ENCODE measurements around the gene C21orf58.
A peak's percentile ranks its signal among the peaks of the same experiment; 100 is the strongest.
"Not testable (repeated sequence)": the region's sequence is repeated elsewhere in the genome, so short reads cannot be mapped to it uniquely, and the experiment has no call there.

Gene C21orf58

DNA sequence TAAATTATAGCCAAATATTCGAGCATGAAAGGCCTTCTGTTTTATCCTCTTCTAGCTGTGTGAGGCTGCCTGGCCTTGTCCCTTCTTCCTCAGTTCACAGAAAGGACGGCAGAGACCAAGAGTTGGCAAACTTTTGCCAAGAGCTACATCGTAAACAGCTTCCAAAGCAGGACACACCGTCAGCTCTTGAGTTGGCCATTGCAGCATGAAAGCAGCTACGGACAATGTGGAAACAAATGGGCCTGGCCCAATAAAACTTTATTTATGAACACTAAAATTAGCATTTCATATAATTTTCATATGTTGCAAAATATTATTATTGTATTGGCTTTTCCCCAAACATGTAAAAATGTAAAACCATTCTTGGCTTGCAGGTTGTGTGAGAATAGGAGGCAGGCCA is 10.7 kb downstream of the C21orf58 start:
- no peak overlapping the region for H3K4me3 ChIP-seq (ENCODE audit: low read length)
- WGBS (ENCODE audit: insufficient coverage, insufficient read length): no CpG with 5 or more reads among the region's 5 CpGs
- H3K4me1 ChIP-seq (ENCODE audit: control insufficient read depth, insufficient read depth, low read length): peaks cover 2% of the 10 kb centered on the region; the same call in 1 of the 2 replicates
- DNase-seq (ENCODE audit: low read depth, low spot score): no peak
- H3K27ac ChIP-seq (ENCODE audit: low read length): no peak overlapping the region
- H3K9me3 ChIP-seq (ENCODE audit: control insufficient read depth, insufficient read depth, low read length): no peaks in the 10 kb centered on the region; the same call in 1 of the 2 replicates
- no peaks in the 10 kb centered on the region for H3K27me3 ChIP-seq (ENCODE audit: control insufficient read depth, insufficient read depth, low read length)
- peaks cover 13% of the 10 kb centered on the region for H3K36me3 ChIP-seq (ENCODE audit: control insufficient read depth, insufficient read depth, low read length)

GRCh38 chr21:46311568-46311967 is 12.1 kb downstream of the C21orf58 start:
- Histone ChIP-seq H3K4me1 (ENCODE audit: control insufficient read depth, insufficient read depth, low read length) (no peaks in the 10 kb centered on the region), H3K27me3 (ENCODE audit: control insufficient read depth, insufficient read depth, low read length) (no peaks in the 10 kb centered on the region), H3K4me3 (ENCODE audit: low read length) (no peak overlapping the region), H3K36me3 (ENCODE audit: control insufficient read depth, insufficient read depth, low read length) (peaks cover 13% of the 10 kb centered on the region), H3K9me3 (ENCODE audit: control insufficient read depth, insufficient read depth, low read length) (no peaks in the 10 kb centered on the region; the same call in 1 of the 2 replicates), H3K27ac (ENCODE audit: low read length) (no peak overlapping the region)
- no peak for DNase-seq (ENCODE audit: low read depth, low spot score)

- no CpG with 5 or more reads among the region's 8 CpGs for WGBS (ENCODE audit: insufficient coverage, insufficient read length)
- peaks cover 13% of the 10 kb centered on the region for H3K36me3 ChIP-seq (ENCODE audit: control insufficient read depth, insufficient read depth, low read length)
- H3K27me3 ChIP-seq (ENCODE audit: control insufficient read depth, insufficient read depth, low read length); DNase-seq (ENCODE audit: low read depth, low spot score); H3K27ac ChIP-seq (ENCODE audit: low read length); H3K4me3 ChIP-seq (ENCODE audit: low read length); H3K9me3 ChIP-seq (ENCODE audit: control insufficient read depth, insufficient read depth, low read length); H3K4me1 ChIP-seq (ENCODE audit: control insufficient read depth, insufficient read depth, low read length): not testable (repeated sequence)
Observed at GRCh38 chr21:46310260-46310659, 13.4 kb downstream of the C21orf58 start.

DNA sequence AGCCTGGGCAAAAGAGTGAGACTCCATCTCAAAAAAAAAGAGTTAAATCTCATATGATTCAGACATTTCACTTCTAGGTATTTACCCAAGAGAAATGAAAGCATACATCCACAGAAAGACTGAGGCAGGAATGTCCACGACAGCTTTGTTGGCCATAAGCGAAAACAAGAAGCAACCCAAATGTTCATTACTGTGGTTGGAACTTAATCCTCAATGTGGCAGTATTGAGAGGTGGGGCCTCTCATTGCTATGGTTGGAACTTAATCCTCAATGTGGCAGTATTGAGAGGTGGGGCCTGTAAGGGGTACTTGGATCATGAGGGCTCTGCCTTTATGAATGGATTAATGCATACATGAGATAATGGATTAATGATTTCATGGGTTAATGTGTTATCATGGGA is 15.2 kb downstream of the C21orf58 start:
- no peaks in the 10 kb centered on the region for H3K4me1 ChIP-seq (ENCODE audit: control insufficient read depth, insufficient read depth, low read length)
- H3K27me3 ChIP-seq (ENCODE audit: control insufficient read depth, insufficient read depth, low read length): no peaks in the 10 kb centered on the region
- no peak overlapping the region for H3K4me3 ChIP-seq (ENCODE audit: low read length)
- peaks cover 19% of the 10 kb centered on the region; the same call in 1 of the 2 replicates for H3K36me3 ChIP-seq (ENCODE audit: control insufficient read depth, insufficient read depth, low read length)
- DNase-seq (ENCODE audit: low read depth, low spot score): no peak
- no peak overlapping the region for H3K27ac ChIP-seq (ENCODE audit: low read length)
- WGBS (ENCODE audit: insufficient coverage, insufficient read length): no CpG with 5 or more reads among the region's 2 CpGs
- no peaks in the 10 kb centered on the region; the same call in 1 of the 2 replicates for H3K9me3 ChIP-seq (ENCODE audit: control insufficient read depth, insufficient read depth, low read length)

DNA sequence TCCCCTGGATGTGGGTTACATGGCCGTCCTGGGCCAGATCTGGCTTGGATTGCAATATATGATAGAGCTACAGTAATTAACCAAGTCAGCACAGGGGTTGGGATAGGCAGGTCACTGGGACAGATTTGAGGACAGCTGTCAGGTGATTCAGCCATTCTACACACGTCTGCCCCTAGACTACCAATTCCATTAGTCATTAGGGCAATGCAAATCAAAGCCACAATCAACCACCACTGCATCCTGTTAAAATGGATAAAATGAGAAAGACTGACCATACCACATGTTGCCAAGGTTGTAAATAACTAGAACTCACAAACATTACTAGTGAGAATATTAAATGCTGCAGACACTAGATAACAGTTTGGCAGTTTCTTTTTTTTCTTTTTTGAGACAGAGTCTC is 16.0 kb downstream of the C21orf58 start:
- Histone ChIP-seq H3K27me3 (ENCODE audit: control insufficient read depth, insufficient read depth, low read length) (no peaks in the 10 kb centered on the region), H3K27ac (ENCODE audit: low read length) (no peak overlapping the region), H3K4me3 (ENCODE audit: low read length) (no peak overlapping the region), H3K9me3 (ENCODE audit: control insufficient read depth, insufficient read depth, low read length) (no peaks in the 10 kb centered on the region), H3K36me3 (ENCODE audit: control insufficient read depth, insufficient read depth, low read length) (peaks cover 16% of the 10 kb centered on the region; the same call in 1 of the 2 replicates), H3K4me1 (ENCODE audit: control insufficient read depth, insufficient read depth, low read length) (no peaks in the 10 kb centered on the region)
- no peak for DNase-seq (ENCODE audit: low read depth, low spot score)
- WGBS (ENCODE audit: insufficient coverage, insufficient read length): no CpG with 5 or more reads among the region's 2 CpGs

GRCh38 chr21:46304955-46305354 is 18.7 kb downstream of the C21orf58 start:
- Histone ChIP-seq H3K4me1 (ENCODE audit: control insufficient read depth, insufficient read depth, low read length) (no peaks in the 10 kb centered on the region), H3K9me3 (ENCODE audit: control insufficient read depth, insufficient read depth, low read length) (no peaks in the 10 kb centered on the region), H3K27me3 (ENCODE audit: control insufficient read depth, insufficient read depth, low read length) (no peaks in the 10 kb centered on the region), H3K4me3 (ENCODE audit: low read length) (no peak overlapping the region), H3K36me3 (ENCODE audit: control insufficient read depth, insufficient read depth, low read length) (peaks cover 19% of the 10 kb centered on the region; the same call in 1 of the 2 replicates), H3K27ac (ENCODE audit: low read length) (no peak overlapping the region)
- WGBS (ENCODE audit: insufficient coverage, insufficient read length): no CpG with 5 or more reads among the region's 11 CpGs
- DNase-seq (ENCODE audit: low read depth, low spot score): no peak

DNA sequence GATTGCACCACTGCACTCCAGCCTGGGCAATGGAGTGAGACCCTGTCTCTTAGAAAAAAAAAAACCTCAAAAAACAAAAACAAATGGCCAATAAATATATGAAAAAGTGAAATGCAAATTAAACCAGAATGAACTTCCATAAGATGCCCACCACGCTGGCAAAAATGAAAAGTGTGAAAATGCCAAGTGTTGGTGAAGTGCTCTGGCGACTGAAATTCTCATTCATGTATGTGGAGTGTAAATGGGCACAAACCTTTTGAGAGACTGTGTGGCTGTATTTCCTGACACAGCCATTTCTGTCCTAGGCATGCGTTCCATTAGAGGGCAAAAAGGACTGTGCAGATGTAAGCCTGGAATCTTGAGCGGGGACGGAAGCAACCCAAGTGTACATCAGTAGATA is 19.2 kb downstream of the C21orf58 start:
- Histone ChIP-seq H3K27me3 (ENCODE audit: control insufficient read depth, insufficient read depth, low read length) (no peaks in the 10 kb centered on the region), H3K4me3 (ENCODE audit: low read length) (no peak overlapping the region), H3K9me3 (ENCODE audit: control insufficient read depth, insufficient read depth, low read length) (no peaks in the 10 kb centered on the region), H3K36me3 (ENCODE audit: control insufficient read depth, insufficient read depth, low read length) (peaks cover 23% of the 10 kb centered on the region), H3K27ac (ENCODE audit: low read length) (no peak overlapping the region), H3K4me1 (ENCODE audit: control insufficient read depth, insufficient read depth, low read length) (no peaks in the 10 kb centered on the region)
- no CpG with 5 or more reads among the region's 5 CpGs for WGBS (ENCODE audit: insufficient coverage, insufficient read length)
- DNase-seq (ENCODE audit: low read depth, low spot score): no peak

DNA sequence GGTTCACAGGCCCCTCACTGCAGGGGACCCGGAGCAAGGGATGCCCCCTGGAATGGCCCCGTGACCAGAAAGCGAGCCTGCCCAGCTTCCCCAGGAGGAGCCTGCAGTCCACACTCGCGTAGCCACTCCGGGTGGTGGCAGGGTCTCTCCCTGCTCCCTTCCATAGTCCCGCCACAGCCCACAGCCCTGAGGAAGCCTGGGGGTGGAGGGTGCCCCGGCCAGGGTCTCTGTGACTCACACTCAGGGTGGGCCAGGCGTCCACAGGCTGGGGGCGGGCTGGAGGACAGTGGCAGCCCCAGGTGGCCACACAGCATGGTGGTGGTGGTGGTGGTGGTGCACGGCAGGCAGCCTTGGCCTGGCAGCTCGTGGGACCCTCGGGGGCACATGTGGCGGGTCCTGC is 21.9 kb downstream of the C21orf58 start:
- H3K27ac ChIP-seq (ENCODE audit: low read length): no peak overlapping the region
- H3K9me3 ChIP-seq (ENCODE audit: control insufficient read depth, insufficient read depth, low read length): no peaks in the 10 kb centered on the region
- H3K36me3 ChIP-seq (ENCODE audit: control insufficient read depth, insufficient read depth, low read length): peaks cover 21% of the 10 kb centered on the region
- no CpG with 5 or more reads among the region's 14 CpGs for WGBS (ENCODE audit: insufficient coverage, insufficient read length)
- no peak for DNase-seq (ENCODE audit: low read depth, low spot score)
- H3K4me1 ChIP-seq (ENCODE audit: control insufficient read depth, insufficient read depth, low read length): no peaks in the 10 kb centered on the region
- no peaks in the 10 kb centered on the region for H3K27me3 ChIP-seq (ENCODE audit: control insufficient read depth, insufficient read depth, low read length)
- no peak overlapping the region for H3K4me3 ChIP-seq (ENCODE audit: low read length)

- DNase-seq (ENCODE audit: low read depth, low spot score): no peak
- WGBS (ENCODE audit: insufficient coverage, insufficient read length): no CpG with 5 or more reads among the region's 9 CpGs
- Histone ChIP-seq H3K4me1 (ENCODE audit: control insufficient read depth, insufficient read depth, low read length) (no peaks in the 10 kb centered on the region), H3K4me3 (ENCODE audit: low read length) (no peak overlapping the region), H3K36me3 (ENCODE audit: control insufficient read depth, insufficient read depth, low read length) (peaks cover 13% of the 10 kb centered on the region), H3K9me3 (ENCODE audit: control insufficient read depth, insufficient read depth, low read length) (no peaks in the 10 kb centered on the region), H3K27me3 (ENCODE audit: control insufficient read depth, insufficient read depth, low read length) (no peaks in the 10 kb centered on the region), H3K27ac (ENCODE audit: low read length) (no peak overlapping the region)
Observed at GRCh38 chr21:46299167-46299566, 24.5 kb downstream of the C21orf58 start.

DNA sequence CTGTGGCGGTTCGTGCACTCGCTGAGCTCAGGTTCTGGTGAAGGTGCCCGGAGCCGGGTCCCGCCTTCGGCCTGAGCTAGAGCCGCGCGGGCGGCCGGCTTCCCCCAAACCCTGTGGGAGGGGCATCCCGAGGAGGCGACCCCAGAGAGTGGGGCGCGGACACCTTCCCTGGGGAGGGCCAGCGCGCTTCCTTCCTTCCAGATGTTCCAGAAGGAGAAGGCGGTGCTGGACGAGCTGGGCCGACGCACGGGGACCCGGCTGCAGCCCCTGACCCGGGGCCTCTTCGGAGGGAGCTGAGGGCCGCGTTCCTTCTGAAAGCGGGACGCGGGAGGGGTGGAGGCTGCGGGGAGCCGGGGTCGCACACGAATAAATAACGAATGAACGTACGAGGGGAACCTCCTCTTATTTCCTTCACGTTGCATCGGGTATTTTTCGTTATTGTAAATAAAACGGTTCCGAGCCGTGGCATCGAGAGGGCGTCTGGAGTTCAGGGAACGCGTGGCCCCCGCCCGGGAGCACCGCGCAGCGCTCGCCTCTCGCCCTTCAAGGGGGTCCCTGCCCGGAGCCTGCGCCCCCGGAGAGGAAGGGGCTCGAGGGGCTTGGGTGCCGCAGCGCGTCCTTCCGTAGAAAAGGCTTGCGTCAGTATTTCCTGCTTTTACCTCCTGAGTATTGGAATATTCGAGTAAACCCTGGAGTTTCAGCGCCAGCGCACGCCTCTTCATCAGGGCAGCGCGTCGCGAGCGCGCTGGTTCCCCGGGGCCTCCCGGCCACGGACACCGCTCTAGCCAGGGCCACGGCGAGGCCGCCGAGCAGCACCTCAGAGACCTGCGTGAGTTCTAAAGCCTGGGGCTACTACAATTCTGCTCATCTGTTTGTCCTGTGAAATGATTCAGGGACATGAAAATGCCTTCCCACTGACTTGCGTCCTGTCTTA is 26.1 kb downstream of the C21orf58 start:
- H3K27ac ChIP-seq (ENCODE audit: low read length): no peak overlapping the region
- WGBS (ENCODE audit: insufficient coverage, insufficient read length): no CpG with 5 or more reads among the region's 84 CpGs
- no peaks in the 10 kb centered on the region for H3K27me3 ChIP-seq (ENCODE audit: control insufficient read depth, insufficient read depth, low read length)
- H3K36me3 ChIP-seq (ENCODE audit: control insufficient read depth, insufficient read depth, low read length): peaks cover 12% of the 10 kb centered on the region
- H3K9me3 ChIP-seq (ENCODE audit: control insufficient read depth, insufficient read depth, low read length): no peaks in the 10 kb centered on the region
- DNase-seq (ENCODE audit: low read depth, low spot score): no peak
- no peaks in the 10 kb centered on the region for H3K4me1 ChIP-seq (ENCODE audit: control insufficient read depth, insufficient read depth, low read length)
- peak overlapping the region; percentile 22; the same call in 1 of the 2 replicates for H3K4me3 ChIP-seq (ENCODE audit: low read length)

Measured in iPS DF 6.9 (cell line).